Mesothelial cell of epicardium (in vitro differentiated cells): Measurements from ENCODE around the gene NME8. TPM values are rescaled to one million over a fixed set of nuclear protein-coding genes. Genes with fewer than 3 reads are reported as not detected.

Source experiments
- DNase-seq, 2 experiments: peaks; one replicate each; pipeline ENCODE4 v3.0.0; 2021; ENCODE audit warnings: low spot score in 2 of 2; ENCODE audit not compliant: unreplicated experiment in 2 of 2
- H3K27ac Mint-ChIP-seq: 2 replicates; pipeline ENCODE4 v1.8.0; 2021; ENCODE audit warnings: mixed read lengths
- H3K27me3 Mint-ChIP-seq: 2 replicates; pipeline ENCODE4 v1.8.0; 2021; ENCODE audit warnings: low read depth, mixed read lengths
- H3K36me3 Mint-ChIP-seq: 2 replicates; pipeline ENCODE4 v1.8.0; 2021; ENCODE audit warnings: mixed read lengths
- H3K4me1 Mint-ChIP-seq: 2 replicates; pipeline ENCODE4 v1.8.0; 2021; ENCODE audit warnings: mixed read lengths
- H3K4me3 Mint-ChIP-seq: 2 replicates; pipeline ENCODE4 v1.8.0; 2021; ENCODE audit warnings: mild to moderate bottlenecking, moderate library complexity, mixed read lengths
- H3K9me3 Mint-ChIP-seq: 2 replicates; pipeline ENCODE4 v1.8.0; 2021; ENCODE audit warnings: mixed read lengths
- CTCF ChIP-seq: fragments of 200-600 bp; sonication (generic); IDR thresholded peaks from one replicate; pipeline ENCODE4 v1.5.0; 2021; ENCODE audit warnings: antibody characterized with exemption; ENCODE audit not compliant: unreplicated experiment
- total RNA-seq: library from RNA; stranded (reverse); gene quantifications from 3 replicates; pipeline ENCODE4 v1.2.1, GENCODE V29; 2021

Gene NME8
- total RNA-seq, 1 donor from 2014 or later = 1.1 TPM

DNA sequence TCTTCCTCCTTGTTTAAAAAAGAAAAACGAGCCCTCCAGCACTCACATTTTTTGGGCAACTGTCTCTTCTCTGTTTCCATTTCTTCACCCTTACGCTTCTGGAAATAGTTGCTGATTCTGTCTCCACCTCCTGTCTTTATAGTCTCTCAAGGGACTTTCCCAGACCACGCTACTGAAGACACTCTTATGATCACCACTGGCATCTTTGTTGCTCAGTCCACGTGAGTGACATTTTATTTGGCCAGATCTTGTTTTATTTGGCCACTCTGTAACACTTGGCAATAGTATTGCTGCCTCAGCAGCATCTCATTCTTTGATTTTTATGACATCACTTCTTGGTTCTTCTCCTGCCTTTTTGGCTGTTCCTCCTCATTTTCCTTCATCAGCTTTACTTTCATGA lies 21.6 kb upstream of the NME8 start:
- no peak for TF ChIP-seq CTCF
- DNase-seq = no peak
- Mint-ChIP-seq H3K36me3 (no peaks in the 10 kb centered on the region), H3K9me3 (peaks cover 10% of the 10 kb centered on the region), H3K27me3 (peaks cover 12% of the 10 kb centered on the region), H3K4me3 (no peak overlapping the region), H3K4me1 (peaks cover 4% of the 10 kb centered on the region), H3K27ac (no peak overlapping the region)

GRCh38 chr7:37831244-37831643 lies 17.2 kb upstream of the NME8 start:
- Mint-ChIP-seq H3K27ac (no peak overlapping the region), H3K36me3 (no peaks in the 10 kb centered on the region), H3K9me3 (no peaks in the 10 kb centered on the region), H3K27me3 (peaks cover 9% of the 10 kb centered on the region), H3K4me3 (no peak overlapping the region), H3K4me1 (peaks cover 18% of the 10 kb centered on the region)
- DNase-seq = no peak
- TF ChIP-seq CTCF = no peak

DNA sequence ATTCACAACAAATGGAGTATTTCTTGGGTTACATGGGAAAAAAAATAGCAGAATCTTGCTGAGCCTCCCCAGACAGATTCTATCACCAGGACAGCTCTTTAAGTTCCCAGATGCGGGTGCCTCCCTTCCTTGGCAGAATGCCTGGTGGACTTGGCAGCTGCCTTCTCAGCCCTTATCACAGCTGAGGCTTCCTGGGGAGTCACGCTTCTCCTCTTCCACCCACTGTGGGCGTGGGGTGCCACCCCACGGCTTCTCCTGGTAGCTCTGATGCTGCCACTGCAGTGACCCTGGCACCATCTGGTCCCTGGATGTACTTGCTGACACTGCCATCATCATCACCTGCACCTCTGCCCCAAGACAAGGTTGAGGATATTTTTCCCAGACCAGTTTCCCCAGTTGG lies 16.2 kb upstream of the NME8 start:
- peak; percentile 27 to 48 for DNase-seq
- Mint-ChIP-seq H3K36me3 (no peaks in the 10 kb centered on the region), H3K4me3 (no peak overlapping the region), H3K4me1 (peaks cover 18% of the 10 kb centered on the region), H3K27me3 (peaks cover 4% of the 10 kb centered on the region), H3K9me3 (no peaks in the 10 kb centered on the region), H3K27ac (no peak overlapping the region)
- TF ChIP-seq CTCF = no peak

DNA sequence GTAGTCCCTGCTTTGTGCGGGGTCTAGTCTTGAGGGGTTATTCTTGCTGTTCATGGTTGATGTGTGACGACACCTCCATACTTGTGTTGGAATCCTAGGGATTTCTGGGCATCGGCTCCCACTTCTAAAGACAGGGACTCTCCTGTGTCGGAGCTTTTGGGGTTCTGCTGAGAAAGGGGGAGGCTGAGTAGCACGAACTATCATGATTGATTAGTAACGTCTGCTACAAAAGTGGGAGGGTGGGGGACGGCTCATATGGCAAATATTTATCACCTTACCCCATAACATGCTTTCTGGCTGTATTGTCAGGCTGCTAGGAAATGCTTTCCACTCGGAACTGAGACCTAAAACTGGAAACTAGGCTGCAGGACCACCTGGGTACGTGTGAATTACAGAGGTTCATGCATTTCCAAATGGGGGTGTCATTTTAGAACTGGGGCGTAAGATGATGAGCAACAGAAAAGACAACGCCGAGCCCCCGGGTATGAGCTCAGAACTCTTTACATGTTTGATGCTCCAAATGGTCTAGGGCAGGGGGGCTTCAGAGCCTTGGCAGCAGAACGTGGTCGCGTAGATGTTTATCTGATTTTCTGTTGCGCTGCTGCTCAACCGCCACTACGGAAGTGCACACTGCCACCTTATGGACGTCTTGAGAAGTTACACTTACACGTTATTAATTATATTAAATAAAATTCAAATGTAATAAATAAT lies 15.1 kb upstream of the NME8 start:
- Mint-ChIP-seq H3K36me3 (no peaks in the 10 kb centered on the region), H3K9me3 (no peaks in the 10 kb centered on the region), H3K4me3 (peak overlapping the region; percentile 54), H3K27me3 (peaks cover 4% of the 10 kb centered on the region), H3K4me1 (peaks cover 18% of the 10 kb centered on the region), H3K27ac (no peak overlapping the region)
- peak in 1 of 2 experiments; percentile 44 for DNase-seq
- TF ChIP-seq CTCF = peak; percentile 82

- no peak for DNase-seq
Observed at GRCh38 chr7:37833818-37834146, 14.6 kb upstream of the NME8 start.

More at GRCh38 chr7:37833818-37834146, 14.6 kb upstream of the NME8 start:
- Mint-ChIP-seq H3K4me3 (no peak overlapping the region), H3K36me3 (no peaks in the 10 kb centered on the region), H3K27ac (no peak overlapping the region), H3K4me1 (peaks cover 18% of the 10 kb centered on the region), H3K9me3 (no peaks in the 10 kb centered on the region), H3K27me3 (peaks cover 4% of the 10 kb centered on the region)
- peak; percentile 26 for TF ChIP-seq CTCF
